HepG2 (cell line): ENCODE measurements around the gene GRK4. TPM values are rescaled to one million over a fixed set of nuclear protein-coding genes. Genes with fewer than 3 reads are reported as not detected.
"Not testable (repeated sequence)": the region's sequence is repeated elsewhere in the genome, so short reads cannot be mapped to it uniquely, and the experiment has no call there.

Source experiments
- ATAC-seq: fragments of 200-7000 bp; cut with Tn5 transposase; 3 replicates; pipeline ENCODE4 v1.9.1; 2020; ENCODE audit warnings: mild to moderate bottlenecking, moderate library complexity
- BruUV-seq: library from RNA; stranded (reverse); fragments of 400-500 nt; replicated peaks from 2 replicates; lab custom pipeline; 2021; lab: Mats Ljungman, UMichigan
- CTCF ChIA-PET: fragments of 300-600 bp; formaldehyde crosslinking; extraction: SDS; loops from one replicate; lab custom pipeline; 2021; ENCODE audit warnings: low total read pairs, inconsistent platforms, low intra/inter-chr PET ratio; lab: Yijun Ruan, JAX
- POLR2A ChIA-PET: fragments of 350-600 bp; sonication (Branson Sonifier 250); formaldehyde crosslinking; loops from one replicate; lab custom pipeline; 2020; ENCODE audit warnings: antibody characterized with exemption, inconsistent platforms; lab: Yijun Ruan, JAX
- DNase-seq: peaks from one replicate; pipeline ENCODE4 v3.0.0-alpha.2; 2015; ENCODE audit warnings: low spot score
- FAIRE-seq: peaks from 3 replicates; lab custom pipeline; 2011; peaks lifted over from hg19 to GRCh38; lab: Jason Lieb, UNC
- H2AFZ ChIP-seq: one replicate; pipeline ENCODE4 v1.6.1; 2011; ENCODE audit warnings: low read length, inconsistent platforms
- H3K27ac ChIP-seq: fragments of 300-600 bp; 3 replicates; pipeline ENCODE4 v1.8.0; 2011; ENCODE audit warnings: mixed run types, mild to moderate bottlenecking, mixed read lengths, low read length, inconsistent platforms; ENCODE audit not compliant: insufficient read depth; ENCODE audit errors: extremely low read length
- H3K27me3 ChIP-seq, 2 experiments: fragments of 200-600 bp in 1 of 2; 2 replicates in 1 of 2; 3 replicates in 1 of 2; pipeline versions ENCODE4 v1.6.0 to v1.8.0; 2011; ENCODE audit warnings: low read length in 2 of 2, mild to moderate bottlenecking in 2 of 2, moderate library complexity in 2 of 2, inconsistent platforms in 1 of 2; ENCODE audit not compliant: insufficient read depth in 2 of 2, control insufficient read depth in 1 of 2
- H3K36me3 ChIP-seq, 2 experiments: fragments of 200-600 bp in 1 of 2; replicated peaks in 1 of 2; 2 replicates in 1 of 2; 3 replicates in 1 of 2; pipeline versions ENCODE4 v1.5.1 to v1.8.0; 2011; ENCODE audit warnings: low read length in 2 of 2, inconsistent platforms in 1 of 2; ENCODE audit not compliant: insufficient read depth in 2 of 2, control insufficient read depth in 1 of 2
- H3K4me1 ChIP-seq: 2 replicates; pipeline ENCODE4 v1.5.1; 2012; ENCODE audit warnings: low read length, inconsistent platforms; ENCODE audit not compliant: insufficient read depth
- H3K4me2 ChIP-seq: 2 replicates; pipeline ENCODE4 v1.6.0; 2011; ENCODE audit warnings: low read depth, low read length, inconsistent platforms
- H3K4me3 ChIP-seq, 3 experiments: fragments of 200-600 bp in 1 of 3; sonication (generic), shearing (Covaris generic) in 1 of 3; replicated peaks in 1 of 3; 2 replicates each; pipeline ENCODE4 v1.5.1; 2011 to 2016; ENCODE audit warnings: low read length in 3 of 3, inconsistent platforms in 2 of 3, low read depth in 2 of 3, mild to moderate bottlenecking in 2 of 3, control low read depth in 1 of 3, mixed read lengths in 1 of 3; ENCODE audit not compliant: insufficient read depth in 1 of 3
- H3K79me2 ChIP-seq: one replicate; pipeline ENCODE4 v1.6.1; 2011; ENCODE audit warnings: low read length, inconsistent platforms; ENCODE audit not compliant: insufficient read depth
- H3K9ac ChIP-seq: 2 replicates; pipeline ENCODE4 v1.6.0; 2011; ENCODE audit warnings: mild to moderate bottlenecking, low read depth, low read length, inconsistent platforms; ENCODE audit not compliant: insufficient read depth
- H3K9me3 ChIP-seq: 2 replicates; pipeline ENCODE4 v1.5.1; 2012; ENCODE audit warnings: mild to moderate bottlenecking, low read length
- H4K20me1 ChIP-seq: 2 replicates; pipeline ENCODE4 v1.6.0; 2011; ENCODE audit warnings: inconsistent platforms, mild to moderate bottlenecking, low read length, moderate library complexity; ENCODE audit not compliant: insufficient read depth
- WGBS: methylation state at CpG from one replicate; pipeline ENCODE4 v1.1.6; 2017; ENCODE audit warnings: low lambda C conversion rate; 5-methylcytosine and 5-hydroxymethylcytosine counted together
- in situ Hi-C: cut with HindIII; loops from 2 replicates; pipeline ENCODE4 v1.10.0; 2017; ENCODE audit warnings: low pct_unique_long_range_greater_than_20kb; ENCODE audit not compliant: extremely low pct_ligation_motif_present
- intact Hi-C: fragments of 100-400 bp; cut with micrococcal nuclease; formaldehyde crosslinking; loops from one replicate; pipeline ENCODE4 v1.10.0; 2022; ENCODE audit not compliant: unreplicated experiment
- polyA plus RNA-seq, 8 experiments: library from polyadenylated mRNA; depleted of rRNA in 3 of 8; stranded (reverse) in 7 of 8; unstranded in 1 of 8; fragments of >200 nt; fragmentation: Illumina TruSeq in 4 of 8; extraction: Trizol in 4 of 8; gene quantifications; 2 replicates each; pipeline versions ENCODE4 v1.2.1 to v1.2.3, GENCODE V29; 2011 to 2016; ENCODE audit warnings: low read depth in 4 of 8, missing spikeins in 1 of 8, mixed read lengths in 1 of 8; ENCODE audit not compliant: insufficient read depth in 1 of 8
- total RNA-seq, 5 experiments: library from RNA; depleted of rRNA; stranded (reverse); fragments of >200 nt; fragmentation: Illumina TruSeq; extraction: Trizol; gene quantifications; 2 replicates each; pipeline ENCODE4 v1.2.3, GENCODE V29; 2016; ENCODE audit warnings: low read depth in 1 of 5

Gene GRK4
- total and polyA plus RNA-seq, 2 of the 13 experiments (the other 11 are each of a cell fraction or from before 2014, with no cell fraction given), result 1.8 to 2.0 TPM

DNA sequence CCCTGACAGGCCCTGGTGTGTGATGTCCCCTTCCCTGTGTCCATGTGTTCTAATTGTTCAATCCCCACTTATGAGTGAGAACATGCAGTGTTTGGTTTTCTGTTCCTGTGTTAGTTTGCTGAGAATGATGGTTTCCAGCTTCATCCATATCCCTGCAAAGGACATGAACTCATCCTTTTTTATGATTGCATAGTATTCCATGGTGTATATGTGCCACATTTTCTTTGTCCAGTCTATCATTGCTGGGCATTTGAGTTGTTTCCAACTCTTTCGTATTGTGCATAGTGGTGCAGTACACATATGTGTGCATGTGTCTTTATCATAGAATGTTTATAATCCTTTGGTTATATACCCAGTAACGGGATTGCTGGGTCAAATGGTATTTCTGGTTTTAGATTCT lies 46.7 kb upstream of the GRK4 start:
- H3K9ac ChIP-seq, H3K4me2 ChIP-seq, POLR2A ChIA-PET, H4K20me1 ChIP-seq, H3K9me3 ChIP-seq, ATAC-seq, in situ Hi-C loops, H2AFZ ChIP-seq, H3K27ac ChIP-seq, H3K79me2 ChIP-seq, FAIRE-seq, intact Hi-C loops, DNase-seq, H3K4me3 ChIP-seq, H3K27me3 ChIP-seq, H3K4me1 ChIP-seq, BruUV-seq, CTCF ChIA-PET: not testable (repeated sequence)
- peaks cover 10 to 31% of the 10 kb centered on the region in 2 experiments for H3K36me3 ChIP-seq
- WGBS, result 100% methylated on average over 2 of the region's 2 CpGs

DNA sequence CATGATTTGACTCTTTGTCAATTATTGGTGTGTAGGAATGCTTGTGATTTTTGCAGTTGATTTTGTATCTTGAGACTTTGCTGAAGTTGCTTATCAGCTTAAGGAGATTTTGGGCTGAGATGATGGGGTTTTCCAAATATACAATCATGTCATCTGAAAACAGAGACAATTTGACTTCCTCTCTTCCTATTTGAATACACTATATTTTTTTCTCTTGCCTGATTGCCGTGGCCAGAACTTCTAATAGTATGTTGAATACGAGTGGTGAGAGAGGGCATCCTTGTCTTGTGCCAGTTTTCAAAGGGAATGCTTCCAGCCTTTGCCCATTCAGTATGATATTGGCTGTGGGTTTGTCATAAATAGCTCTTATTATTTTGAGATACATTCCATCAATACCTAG lies 45.1 kb upstream of the GRK4 start:
- in situ Hi-C loops, POLR2A ChIA-PET, FAIRE-seq, BruUV-seq, H3K27me3 ChIP-seq, H3K4me2 ChIP-seq, H4K20me1 ChIP-seq, H3K27ac ChIP-seq, H3K9me3 ChIP-seq, H3K4me1 ChIP-seq, H3K4me3 ChIP-seq, ATAC-seq, H3K9ac ChIP-seq, H3K79me2 ChIP-seq, intact Hi-C loops, H2AFZ ChIP-seq, CTCF ChIA-PET, DNase-seq: not testable (repeated sequence)
- H3K36me3 ChIP-seq, result peaks cover 10 to 24% of the 10 kb centered on the region in 2 experiments; a peak in 4 of 5 replicates
- 100% methylated on average over 2 of the region's 2 CpGs for WGBS

DNA sequence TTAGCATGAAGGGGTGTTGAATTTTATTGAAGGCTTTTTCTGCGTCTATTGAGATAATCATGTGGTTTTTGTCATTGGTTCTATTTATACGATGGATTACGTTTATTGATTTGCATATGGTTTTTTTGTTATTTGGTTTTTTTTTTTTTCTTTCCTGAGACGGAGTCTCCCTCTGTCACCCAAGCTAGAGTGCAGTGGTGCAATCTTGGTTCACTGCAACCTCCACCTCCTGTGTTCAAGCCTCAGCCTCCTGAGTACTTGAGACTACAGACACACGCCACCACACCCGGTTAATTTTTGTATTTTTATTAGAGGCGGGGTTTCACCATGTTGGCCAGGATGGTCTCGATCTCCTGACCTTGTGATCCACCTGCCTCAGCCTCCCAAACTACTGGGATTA lies 44.7 kb upstream of the GRK4 start:
- POLR2A ChIA-PET, H3K9ac ChIP-seq, H3K4me1 ChIP-seq, H3K27me3 ChIP-seq, CTCF ChIA-PET, ATAC-seq, H3K4me3 ChIP-seq, H3K79me2 ChIP-seq, H2AFZ ChIP-seq, in situ Hi-C loops, BruUV-seq, H3K27ac ChIP-seq, H3K9me3 ChIP-seq, H3K4me2 ChIP-seq, H4K20me1 ChIP-seq, intact Hi-C loops, DNase-seq, FAIRE-seq: not testable (repeated sequence)
- peaks cover 12 to 24% of the 10 kb centered on the region in 2 experiments; a peak in 4 of 5 replicates for H3K36me3 ChIP-seq
- 96% methylated on average over 8 of the region's 8 CpGs for whole genome bisulfite sequencing
